ENCODE data around the gene PARD3.
A peak's percentile ranks its signal among the peaks of the same experiment; 100 is the strongest.

PARD3 gene

GRCh38 chr10:34670081-34670480 lies 145.0 kb downstream of the PARD3 start:
- H3K27me3 ChIP-seq (ENCODE audit: insufficient read depth, poor library complexity, severe bottlenecking), result no peaks in the 10 kb centered on the region
- DNase-seq (ENCODE audit: low spot score) (no peak), ATAC-seq (ENCODE audit: low read depth) (no peak)
- H3K9me3 ChIP-seq (ENCODE audit: severe bottlenecking), result no peaks in the 10 kb centered on the region
- H3K4me3 ChIP-seq (ENCODE audit: severe bottlenecking), result no peak overlapping the region
- H3K27ac ChIP-seq (ENCODE audit: poor library complexity, severe bottlenecking), result no peak overlapping the region
- H3K4me1 ChIP-seq (ENCODE audit: insufficient read depth, poor library complexity, severe bottlenecking), result peaks cover 18% of the 10 kb centered on the region
- TF ChIP-seq, protein P1, sequence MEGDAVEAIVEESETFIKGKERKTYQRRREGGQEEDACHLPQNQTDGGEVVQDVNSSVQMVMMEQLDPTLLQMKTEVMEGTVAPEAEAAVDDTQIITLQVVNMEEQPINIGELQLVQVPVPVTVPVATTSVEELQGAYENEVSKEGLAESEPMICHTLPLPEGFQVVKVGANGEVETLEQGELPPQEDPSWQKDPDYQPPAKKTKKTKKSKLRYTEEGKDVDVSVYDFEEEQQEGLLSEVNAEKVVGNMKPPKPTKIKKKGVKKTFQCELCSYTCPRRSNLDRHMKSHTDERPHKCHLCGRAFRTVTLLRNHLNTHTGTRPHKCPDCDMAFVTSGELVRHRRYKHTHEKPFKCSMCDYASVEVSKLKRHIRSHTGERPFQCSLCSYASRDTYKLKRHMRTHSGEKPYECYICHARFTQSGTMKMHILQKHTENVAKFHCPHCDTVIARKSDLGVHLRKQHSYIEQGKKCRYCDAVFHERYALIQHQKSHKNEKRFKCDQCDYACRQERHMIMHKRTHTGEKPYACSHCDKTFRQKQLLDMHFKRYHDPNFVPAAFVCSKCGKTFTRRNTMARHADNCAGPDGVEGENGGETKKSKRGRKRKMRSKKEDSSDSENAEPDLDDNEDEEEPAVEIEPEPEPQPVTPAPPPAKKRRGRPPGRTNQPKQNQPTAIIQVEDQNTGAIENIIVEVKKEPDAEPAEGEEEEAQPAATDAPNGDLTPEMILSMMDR (IDR thresholded peaks at IDR 0.05; ENCODE audit: poor library complexity, severe bottlenecking), result no peak
- H3K36me3 ChIP-seq (ENCODE audit: low read depth), result no peaks in the 10 kb centered on the region

GRCh38 chr10:34669079-34669478 lies 146.0 kb downstream of the PARD3 start:
- ATAC-seq (ENCODE audit: low read depth) (no peak), DNase-seq (ENCODE audit: low spot score) (no peak)
- H3K4me3 ChIP-seq (ENCODE audit: severe bottlenecking), result no peak overlapping the region
- H3K36me3 ChIP-seq (ENCODE audit: low read depth), result no peaks in the 10 kb centered on the region
- peaks cover 27% of the 10 kb centered on the region for H3K4me1 ChIP-seq (ENCODE audit: insufficient read depth, poor library complexity, severe bottlenecking)
- H3K27me3 ChIP-seq (ENCODE audit: insufficient read depth, poor library complexity, severe bottlenecking), result no peaks in the 10 kb centered on the region
- TF ChIP-seq, protein P1 (IDR thresholded peaks at IDR 0.05; ENCODE audit: poor library complexity, severe bottlenecking), result no peak
- no peak overlapping the region for H3K27ac ChIP-seq (ENCODE audit: poor library complexity, severe bottlenecking)
- no peaks in the 10 kb centered on the region for H3K9me3 ChIP-seq (ENCODE audit: severe bottlenecking)

DNA sequence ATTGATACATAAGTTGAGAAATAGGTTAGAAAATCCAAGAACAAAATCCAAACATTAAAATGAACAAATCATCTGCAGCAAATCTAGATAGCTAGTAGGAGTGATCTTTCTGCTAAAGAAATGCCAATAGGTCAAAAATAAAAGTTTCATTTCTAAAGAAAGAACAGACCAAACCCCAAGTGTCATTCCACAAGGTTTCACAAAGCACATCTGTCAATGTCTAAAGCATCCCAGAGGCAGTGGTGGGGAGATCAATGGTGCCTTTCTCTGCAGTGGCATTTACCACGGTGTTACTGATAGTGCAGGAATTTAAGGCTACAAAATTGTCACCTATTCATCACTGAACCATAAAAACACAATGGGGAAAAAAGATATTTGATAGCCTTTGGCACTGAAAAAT lies 147.9 kb downstream of the PARD3 start:
- no peak overlapping the region for H3K4me3 ChIP-seq (ENCODE audit: severe bottlenecking)
- H3K9me3 ChIP-seq (ENCODE audit: severe bottlenecking), result no peaks in the 10 kb centered on the region
- H3K27ac ChIP-seq (ENCODE audit: poor library complexity, severe bottlenecking), result peak overlapping the region; percentile 53
- H3K4me1 ChIP-seq (ENCODE audit: insufficient read depth, poor library complexity, severe bottlenecking), result peaks cover 32% of the 10 kb centered on the region
- no peak for ATAC-seq (ENCODE audit: low read depth)
- no peak for DNase-seq (ENCODE audit: low spot score)
- H3K27me3 ChIP-seq (ENCODE audit: insufficient read depth, poor library complexity, severe bottlenecking), result no peaks in the 10 kb centered on the region
- H3K36me3 ChIP-seq (ENCODE audit: low read depth), result no peaks in the 10 kb centered on the region
- TF ChIP-seq, protein P1 (IDR thresholded peaks at IDR 0.05; ENCODE audit: poor library complexity, severe bottlenecking), result no peak

DNA sequence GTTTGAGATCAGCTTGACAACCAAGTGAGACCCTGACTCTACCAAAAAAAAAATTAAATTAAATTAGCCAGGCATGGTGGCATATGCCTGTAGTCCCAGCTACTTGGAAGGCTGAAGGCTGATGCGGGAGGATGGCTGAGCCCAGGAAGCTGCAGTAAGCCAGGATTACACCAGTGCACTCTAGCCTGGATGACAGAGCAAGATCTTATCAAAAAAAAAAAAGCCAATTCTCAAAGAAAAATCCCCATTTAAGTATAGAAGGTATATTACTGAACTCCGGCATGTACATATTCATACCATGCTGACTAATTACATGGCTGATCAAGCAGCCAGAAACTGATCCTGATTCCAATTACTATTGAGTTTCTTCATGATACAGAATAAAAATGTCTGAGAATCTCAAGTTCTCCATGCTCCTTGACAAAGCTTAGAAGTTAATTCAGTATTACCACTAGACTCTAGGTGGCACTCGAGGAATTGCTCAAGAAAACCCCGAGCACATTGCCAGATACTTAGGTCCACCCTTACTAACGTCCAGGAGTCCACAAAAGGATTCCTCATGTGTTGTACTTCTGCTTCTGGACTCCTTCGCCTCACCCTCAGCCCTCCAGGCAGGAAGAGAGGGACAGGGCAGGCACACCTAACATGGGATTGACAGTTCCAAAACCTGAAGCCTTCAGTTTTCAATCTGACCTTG lies 148.9 kb downstream of the PARD3 start:
- H3K36me3 ChIP-seq (ENCODE audit: low read depth), result 0 out of 2 replicates have a peak, but pooled peaks cover 3% of the 10 kb centered on the region
- no peak overlapping the region for H3K4me3 ChIP-seq (ENCODE audit: severe bottlenecking)
- TF ChIP-seq, protein P1 (IDR thresholded peaks at IDR 0.05; ENCODE audit: poor library complexity, severe bottlenecking), result peak; percentile 73
- no peaks in the 10 kb centered on the region for H3K27me3 ChIP-seq (ENCODE audit: insufficient read depth, poor library complexity, severe bottlenecking)
- peaks cover 37% of the 10 kb centered on the region for H3K4me1 ChIP-seq (ENCODE audit: insufficient read depth, poor library complexity, severe bottlenecking)
- peak; percentile 77 for ATAC-seq (ENCODE audit: low read depth)
- H3K9me3 ChIP-seq (ENCODE audit: severe bottlenecking), result no peaks in the 10 kb centered on the region
- peak overlapping the region; percentile 53 for H3K27ac ChIP-seq (ENCODE audit: poor library complexity, severe bottlenecking)
- no peak for DNase-seq (ENCODE audit: low spot score)

- Histone ChIP-seq H3K9me3 (ENCODE audit: severe bottlenecking) (no peaks in the 10 kb centered on the region), H3K4me1 (ENCODE audit: insufficient read depth, poor library complexity, severe bottlenecking) (peaks cover 40% of the 10 kb centered on the region), H3K4me3 (ENCODE audit: severe bottlenecking) (no peak overlapping the region), H3K27ac (ENCODE audit: poor library complexity, severe bottlenecking) (peak overlapping the region; percentile 53), H3K27me3 (ENCODE audit: insufficient read depth, poor library complexity, severe bottlenecking) (no peaks in the 10 kb centered on the region), H3K36me3 (ENCODE audit: low read depth) (0 out of 2 replicates have a peak, but pooled peaks cover 3% of the 10 kb centered on the region)
- peak; percentile 78 for ATAC-seq (ENCODE audit: low read depth)
- no peak for DNase-seq (ENCODE audit: low spot score)
- TF ChIP-seq, protein P1 (IDR thresholded peaks at IDR 0.05; ENCODE audit: poor library complexity, severe bottlenecking), result no peak
These were observed 150.4 kb downstream of the PARD3 start for GRCh38 chr10:34664706-34665105.
